Endodermal cell (in vitro differentiated cells): ENCODE data around the gene BHLHE40. TPM values are rescaled to one million over a fixed set of nuclear protein-coding genes. Genes with fewer than 3 reads are reported as not detected.

Source experiments
- DNase-seq: peaks from one replicate; pipeline ENCODE4 v3.0.0-alpha.2; 2017
- H3K27ac ChIP-seq: 2 replicates; pipeline ENCODE4 v1.5.1; 2013; ENCODE audit warnings: mild to moderate bottlenecking, low read depth, low read length, moderate library complexity
- H3K27me3 ChIP-seq: 2 replicates; pipeline ENCODE4 v1.6.1; 2013; ENCODE audit warnings: mild to moderate bottlenecking, low read length, moderate library complexity; ENCODE audit not compliant: insufficient read depth, control insufficient read depth, poor library complexity, severe bottlenecking
- H3K36me3 ChIP-seq: 2 replicates; pipeline ENCODE4 v1.7.0; 2013; ENCODE audit warnings: mild to moderate bottlenecking, low read length, moderate library complexity; ENCODE audit not compliant: control insufficient read depth, insufficient read depth
- H3K4me1 ChIP-seq: one replicate; pipeline ENCODE4 v1.7.0; 2013; ENCODE audit warnings: low read length; ENCODE audit not compliant: control insufficient read depth, insufficient read depth
- H3K4me3 ChIP-seq: 2 replicates; pipeline ENCODE4 v1.5.1; 2013; ENCODE audit warnings: mild to moderate bottlenecking, low read length, moderate library complexity
- H3K9ac ChIP-seq: 2 replicates; pipeline ENCODE4 v1.6.1; 2013; ENCODE audit warnings: mild to moderate bottlenecking, low read length, moderate library complexity; ENCODE audit not compliant: poor library complexity, severe bottlenecking; ENCODE audit errors: extremely low read depth
- H3K9me3 ChIP-seq: 2 replicates; pipeline ENCODE4 v1.6.1; 2013; ENCODE audit warnings: mild to moderate bottlenecking, low read length, moderate library complexity; ENCODE audit not compliant: control insufficient read depth
- H3K27ac Mint-ChIP-seq: 2 replicates; pipeline ENCODE4 v1.8.0; 2020; ENCODE audit warnings: mixed read lengths
- H3K27me3 Mint-ChIP-seq: 2 replicates; pipeline ENCODE4 v1.8.0; 2021; ENCODE audit warnings: mild to moderate bottlenecking, mixed read lengths; ENCODE audit not compliant: insufficient read depth
- H3K36me3 Mint-ChIP-seq: 2 replicates; pipeline ENCODE4 v1.8.0; 2020; ENCODE audit warnings: low read depth, mixed read lengths
- H3K4me1 Mint-ChIP-seq: 2 replicates; pipeline ENCODE4 v1.8.0; 2020; ENCODE audit warnings: mixed read lengths
- H3K4me3 Mint-ChIP-seq: 2 replicates; pipeline ENCODE4 v1.8.0; 2020; ENCODE audit warnings: mild to moderate bottlenecking, moderate library complexity, mixed read lengths
- H3K9me3 Mint-ChIP-seq: 2 replicates; pipeline ENCODE4 v1.8.0; 2020; ENCODE audit warnings: mild to moderate bottlenecking, mixed read lengths
- CTCF ChIP-seq: fragments of 200-600 bp; sonication (generic); conservative IDR thresholded peaks from 2 replicates; pipeline ENCODE4 v1.5.0; 2021; ENCODE audit warnings: antibody characterized with exemption, mild to moderate bottlenecking
- WGBS, 2 experiments: methylation state at CpG; one replicate each; pipeline versions ENCODE4 v1.1.5 to v1.1.7; 2013; ENCODE audit warnings: missing lambda C conversion rate in 2 of 2, mixed read lengths in 1 of 2; ENCODE audit not compliant: insufficient coverage in 1 of 2, insufficient read length in 1 of 2; 5-methylcytosine and 5-hydroxymethylcytosine counted together
- total RNA-seq, 2 donors: library from RNA; stranded (reverse); fragmentation: NEBNext Ultra II Directional in 1 of 2; extraction: Animal tissue kit (Norgen Biotek cat#: 25700) in 1 of 2; gene quantifications; 2 replicates in 1 of 2; 3 replicates in 1 of 2; pipeline ENCODE4 v1.2.1, GENCODE V29; 2021

Gene BHLHE40
- total RNA-seq, 2 donors from 2014 or later = 2.6 to 2.9 TPM

GRCh38 chr3:4994823-4995499 is 15.7 kb downstream of the BHLHE40 start:
- no peaks in the 10 kb centered on the region for H3K36me3 Mint-ChIP-seq
- H3K9me3 ChIP-seq = no peaks in the 10 kb centered on the region
- H3K27me3 Mint-ChIP-seq = no peaks in the 10 kb centered on the region
- H3K27ac Mint-ChIP-seq = no peak overlapping the region
- H3K4me1 ChIP-seq = peaks cover 18% of the 10 kb centered on the region
- WGBS, 2 experiments = 83 to 84% methylated on average over 7 to 11 of the region's 11 CpGs
- no peak overlapping the region for H3K27ac ChIP-seq
- H3K9ac ChIP-seq = no peak overlapping the region
- no peak overlapping the region for H3K4me3 ChIP-seq
- H3K9me3 Mint-ChIP-seq = no peaks in the 10 kb centered on the region
- DNase-seq = peak; percentile 72
- TF ChIP-seq CTCF = no peak
- H3K4me3 Mint-ChIP-seq = no peak overlapping the region
- H3K36me3 ChIP-seq = no peaks in the 10 kb centered on the region
- no peaks in the 10 kb centered on the region for H3K27me3 ChIP-seq
- peaks cover 11% of the 10 kb centered on the region for H3K4me1 Mint-ChIP-seq

- peaks cover 11% of the 10 kb centered on the region for H3K4me1 Mint-ChIP-seq
- Histone ChIP-seq H3K4me3 (no peak overlapping the region), H3K9me3 (no peaks in the 10 kb centered on the region), H3K27me3 (no peaks in the 10 kb centered on the region), H3K4me1 (peaks cover 18% of the 10 kb centered on the region), H3K36me3 (no peaks in the 10 kb centered on the region), H3K27ac (no peak overlapping the region), H3K9ac (no peak overlapping the region)
- no peaks in the 10 kb centered on the region for H3K9me3 Mint-ChIP-seq
- H3K4me3 Mint-ChIP-seq = no peak overlapping the region
- TF ChIP-seq CTCF = no peak
- no peaks in the 10 kb centered on the region for H3K36me3 Mint-ChIP-seq
- H3K27me3 Mint-ChIP-seq = no peaks in the 10 kb centered on the region
- DNase-seq = peak; percentile 60
- 82 to 85% methylated on average over 5 to 9 of the region's 9 CpGs for WGBS, 2 experiments
- no peak overlapping the region for H3K27ac Mint-ChIP-seq
Measured at GRCh38 chr3:4995500-4996053, 16.3 kb downstream of the BHLHE40 start.

GRCh38 chr3:4996223-4996765 is 17.1 kb downstream of the BHLHE40 start:
- Histone ChIP-seq H3K4me3 (no peak overlapping the region), H3K27ac (no peak overlapping the region), H3K9me3 (no peaks in the 10 kb centered on the region), H3K27me3 (no peaks in the 10 kb centered on the region), H3K36me3 (no peaks in the 10 kb centered on the region), H3K4me1 (peaks cover 18% of the 10 kb centered on the region), H3K9ac (no peak overlapping the region)
- Mint-ChIP-seq H3K4me3 (no peak overlapping the region), H3K4me1 (peaks cover 11% of the 10 kb centered on the region), H3K27me3 (no peaks in the 10 kb centered on the region), H3K27ac (no peak overlapping the region), H3K36me3 (no peaks in the 10 kb centered on the region), H3K9me3 (no peaks in the 10 kb centered on the region)
- TF ChIP-seq CTCF = no peak
- peak; percentile 35 for DNase-seq
- 87 to 89% methylated on average over 8 of the region's 8 CpGs for WGBS, 2 experiments
